HG03565 (cell line): Measurements from ENCODE around the gene ASB9.
"Not testable (repeated sequence)": the region's sequence is repeated elsewhere in the genome, so short reads cannot be mapped to it uniquely, and the experiment has no call there.

Source experiments
- ATAC-seq: cut with Tn5 transposase; IDR thresholded peaks from one replicate; pipeline ENCODE4 v1.9.1; 2021; ENCODE audit warnings: mild to moderate bottlenecking, moderate library complexity; ENCODE audit not compliant: unreplicated experiment

The ASB9 gene

GRCh38 chrX:15269618-15270521 lies at the start of gene ASB9:
Gene ASB9 (minus strand): TSS chrX:15270083. CDS start chrX:15269874, 209 bp downstream.
- no peak for ATAC-seq

- no peak for ATAC-seq
Observed at GRCh38 chrX:15319075-15319474, 49.2 kb upstream of the ASB9 start.

- no peak for ATAC-seq
Observed at GRCh38 chrX:15315509-15315908, 45.6 kb upstream of the ASB9 start, which contains the start of gene ASB11. Gene ASB11 (minus strand): TSS chrX:15315640. CDS start chrX:15315605, 35 bp downstream.

GRCh38 chrX:15314472-15314871 lies 44.6 kb upstream of the ASB9 start:
- ATAC-seq = no peak

GRCh38 chrX:15311119-15311518 lies 41.2 kb upstream of the ASB9 start:
- ATAC-seq = no peak

- no peak for ATAC-seq
Observed at GRCh38 chrX:15310117-15310516, 40.2 kb upstream of the ASB9 start.

GRCh38 chrX:15305899-15306298 lies 36.0 kb upstream of the ASB9 start:
- not testable (repeated sequence) for ATAC-seq

- no peak for ATAC-seq
Observed at GRCh38 chrX:15301924-15302323, 32.0 kb upstream of the ASB9 start.

- no peak for ATAC-seq
Observed at GRCh38 chrX:15299941-15300851, 30.3 kb upstream of the ASB9 start.

- no peak for ATAC-seq
Observed at GRCh38 chrX:15298780-15299179, 28.9 kb upstream of the ASB9 start.

GRCh38 chrX:15298201-15298600 lies 28.3 kb upstream of the ASB9 start:
- no peak for ATAC-seq

GRCh38 chrX:15293451-15293850 lies 23.6 kb upstream of the ASB9 start:
- no peak for ATAC-seq

- no peak for ATAC-seq
Observed at GRCh38 chrX:15292861-15293260, 23.0 kb upstream of the ASB9 start.

- ATAC-seq = no peak
Observed at GRCh38 chrX:15277604-15278003, 7.7 kb upstream of the ASB9 start.

GRCh38 chrX:15274946-15275345 lies 5.1 kb upstream of the ASB9 start:
- no peak for ATAC-seq

GRCh38 chrX:15273275-15273674 lies 3.4 kb upstream of the ASB9 start:
- ATAC-seq = not testable (repeated sequence)

- ATAC-seq = no peak
Observed at GRCh38 chrX:15271757-15272156, 1.9 kb upstream of the ASB9 start.

- ATAC-seq = no peak
Observed at GRCh38 chrX:15269120-15269519, 763 bp downstream of the ASB9 start.

GRCh38 chrX:15254852-15255251 lies 15.0 kb downstream of the ASB9 start:
- ATAC-seq = no peak

GRCh38 chrX:15245896-15246295 lies 24.0 kb downstream of the ASB9 start:
- no peak for ATAC-seq

GRCh38 chrX:15244421-15244820 lies 25.5 kb downstream of the ASB9 start:
- ATAC-seq = no peak
